HepG2 (cell line): ENCODE measurements around the gene ITGA2. TPM values are rescaled to one million over a fixed set of nuclear protein-coding genes. Genes with fewer than 3 reads are reported as not detected.

Experiments used
- CBX5 ChIP-seq: sonication (generic); formaldehyde crosslinking; IDR thresholded peaks from 2 replicates; pipeline ENCODE4 v1.4.0; 2020; ENCODE audit warnings: missing genetic modification reagents, borderline replicate concordance
- CEBPZ ChIP-seq: IDR thresholded peaks from 2 replicates; pipeline ENCODE4 v1.6.1; 2012; ENCODE audit warnings: low read length, improper control_type of control experiment
- CREM ChIP-seq, 2 experiments: sonication (generic) in 1 of 2; formaldehyde crosslinking in 1 of 2; IDR thresholded peaks; 2 replicates each; pipeline versions ENCODE4 v1.4.0 to v1.6.1; 2016 to 2020; ENCODE audit warnings: antibody characterized with exemption in 1 of 2, mild to moderate bottlenecking in 1 of 2, missing genetic modification reagents in 1 of 2
- ELF3 ChIP-seq: IDR thresholded peaks from 2 replicates; pipeline ENCODE4 v1.6.1; 2016; ENCODE audit warnings: missing genetic modification reagents, missing compliant biosample characterization
- ELK4 ChIP-seq: sonication (generic); formaldehyde crosslinking; IDR thresholded peaks from 2 replicates; pipeline ENCODE4 v1.9.0; 2021; ENCODE audit warnings: missing genetic modification reagents, borderline replicate concordance
- FOXM1 ChIP-seq: sonication (generic); formaldehyde crosslinking; IDR thresholded peaks from 2 replicates; pipeline ENCODE4 v1.5.0; 2020; ENCODE audit warnings: missing genetic modification reagents
- KLF13 ChIP-seq: sonication (generic); formaldehyde crosslinking; IDR thresholded peaks from 2 replicates; pipeline ENCODE4 v1.4.0; 2020; ENCODE audit warnings: mild to moderate bottlenecking, missing genetic modification reagents
- POGK ChIP-seq: sonication (generic); formaldehyde crosslinking; conservative IDR thresholded peaks from 2 replicates; pipeline ENCODE4 v1.8.0; 2022; ENCODE audit warnings: mild to moderate bottlenecking, moderate library complexity, missing genetic modification reagents
- RAD51 ChIP-seq: fragments of 450-650 bp; IDR thresholded peaks from 2 replicates; pipeline ENCODE4 v1.6.1; 2016; ENCODE audit warnings: borderline replicate concordance
- ZBTB42 ChIP-seq: sonication (generic); formaldehyde crosslinking; IDR thresholded peaks from 2 replicates; pipeline ENCODE4 v1.5.0; 2020; ENCODE audit warnings: mild to moderate bottlenecking, missing genetic modification reagents
- ZIK1 ChIP-seq: sonication (generic); formaldehyde crosslinking; IDR thresholded peaks from 2 replicates; pipeline ENCODE4 v1.5.0; 2020; ENCODE audit warnings: mild to moderate bottlenecking, low read depth, missing genetic modification reagents, borderline replicate concordance
- ZNF749 ChIP-seq: sonication (generic); formaldehyde crosslinking; IDR thresholded peaks from 2 replicates; pipeline ENCODE4 v1.8.0; 2022; ENCODE audit warnings: mild to moderate bottlenecking, missing genetic modification reagents, moderate library complexity, borderline replicate concordance
- ZNF775 ChIP-seq: sonication (generic); formaldehyde crosslinking; IDR thresholded peaks from 2 replicates; pipeline ENCODE4 v1.4.0; 2020; ENCODE audit warnings: missing genetic modification reagents, mild to moderate bottlenecking, moderate library complexity, borderline replicate concordance
- polyA plus RNA-seq, 8 experiments: library from polyadenylated mRNA; depleted of rRNA in 3 of 8; stranded (reverse) in 7 of 8; unstranded in 1 of 8; fragments of >200 nt; fragmentation: Illumina TruSeq in 4 of 8; extraction: Trizol in 4 of 8; gene quantifications; 2 replicates each; pipeline versions ENCODE4 v1.2.1 to v1.2.3, GENCODE V29; 2011 to 2016; ENCODE audit warnings: low read depth in 4 of 8, missing spikeins in 1 of 8, mixed read lengths in 1 of 8; ENCODE audit not compliant: insufficient read depth in 1 of 8
- total RNA-seq, 5 experiments: library from RNA; depleted of rRNA; stranded (reverse); fragments of >200 nt; fragmentation: Illumina TruSeq; extraction: Trizol; gene quantifications; 2 replicates each; pipeline ENCODE4 v1.2.3, GENCODE V29; 2016; ENCODE audit warnings: low read depth in 1 of 5
- TF ChIP-seq, protein P1 (sequence below): sonication (generic); formaldehyde crosslinking; IDR thresholded peaks from 2 replicates; pipeline ENCODE4 v1.5.1; 2020; ENCODE audit warnings: mild to moderate bottlenecking, moderate library complexity, missing genetic modification reagents

The ITGA2 gene
- total and polyA plus RNA-seq, 2 of the 13 experiments (the other 11 are each of a cell fraction or from before 2014, with no cell fraction given) = 15.8 to 58.3 TPM

DNA sequence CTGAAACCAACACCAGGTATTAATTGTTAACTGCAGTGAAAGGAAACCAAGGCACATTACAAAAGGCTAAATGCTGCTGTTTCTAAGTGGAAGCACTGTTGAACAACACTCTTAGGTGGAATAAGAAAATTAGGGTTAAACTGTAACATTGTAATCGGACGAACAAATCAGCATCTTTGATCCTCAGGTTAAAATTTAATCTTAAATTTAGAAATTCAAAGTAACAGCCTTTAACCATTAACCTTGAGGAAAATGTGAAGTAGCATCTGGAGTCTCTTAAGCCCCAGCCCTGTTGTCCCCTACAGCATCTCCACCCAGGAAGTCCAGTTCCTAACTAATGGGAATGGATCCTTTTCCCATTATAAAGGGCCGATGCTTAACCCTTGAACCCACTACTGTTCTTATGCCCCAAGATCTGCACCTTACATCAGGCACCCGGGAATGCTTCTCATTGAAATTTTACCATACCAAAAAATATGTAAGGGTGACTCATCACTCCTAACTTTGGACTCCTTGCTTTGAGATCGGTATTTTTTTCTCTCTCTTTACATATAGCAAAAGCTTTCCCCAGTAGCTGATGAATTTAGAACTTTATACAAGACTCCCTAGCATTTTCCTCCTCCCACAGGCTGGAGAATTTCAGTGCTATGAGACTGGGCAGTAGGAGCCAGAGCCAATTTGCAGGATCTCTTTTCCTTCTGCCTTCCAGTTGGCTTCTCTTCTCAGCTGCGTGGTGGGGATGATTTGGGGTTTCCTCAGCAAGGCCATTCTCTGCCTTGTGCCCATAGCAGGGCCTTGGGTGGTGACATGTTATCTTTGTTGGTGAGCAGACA, 32.0 kb upstream of the ITGA2 start (continued):
- TF ChIP-seq POGK (CRISPR knock-in tag) (peak; percentile 18; the same call in 1 of the 2 replicates), ZNF775 (CRISPR knock-in tag) (no peak), KLF13 (CRISPR knock-in tag) (no peak), CREM (IDR thresholded peaks at IDR 0.05) (peak; percentile 54; the same call in 1 of the 2 replicates), CREM (CRISPR knock-in tag; IDR thresholded peaks at IDR 0.05) (no peak), ZIK1 (CRISPR knock-in tag) (no peak), ELK4 (CRISPR knock-in tag) (no peak), RAD51 (no peak), CEBPZ (no peak), ZBTB42 (CRISPR knock-in tag) (no peak), FOXM1 (CRISPR knock-in tag) (no peak), CBX5 (CRISPR knock-in tag) (no peak), ZNF749 (CRISPR knock-in tag) (no peak), ELF3 (CRISPR knock-in tag) (no peak)
- TF ChIP-seq, protein P1, sequence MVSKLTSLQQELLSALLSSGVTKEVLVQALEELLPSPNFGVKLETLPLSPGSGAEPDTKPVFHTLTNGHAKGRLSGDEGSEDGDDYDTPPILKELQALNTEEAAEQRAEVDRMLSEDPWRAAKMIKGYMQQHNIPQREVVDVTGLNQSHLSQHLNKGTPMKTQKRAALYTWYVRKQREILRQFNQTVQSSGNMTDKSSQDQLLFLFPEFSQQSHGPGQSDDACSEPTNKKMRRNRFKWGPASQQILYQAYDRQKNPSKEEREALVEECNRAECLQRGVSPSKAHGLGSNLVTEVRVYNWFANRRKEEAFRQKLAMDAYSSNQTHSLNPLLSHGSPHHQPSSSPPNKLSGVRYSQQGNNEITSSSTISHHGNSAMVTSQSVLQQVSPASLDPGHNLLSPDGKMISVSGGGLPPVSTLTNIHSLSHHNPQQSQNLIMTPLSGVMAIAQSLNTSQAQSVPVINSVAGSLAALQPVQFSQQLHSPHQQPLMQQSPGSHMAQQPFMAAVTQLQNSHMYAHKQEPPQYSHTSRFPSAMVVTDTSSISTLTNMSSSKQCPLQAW (CRISPR knock-in tag) = no peak
